Measurements from ENCODE around the gene B4GALT3.

- no peak for TF ChIP-seq CTCF (IDR thresholded peaks at IDR 0.05)
- TF ChIP-seq POLR2A (IDR thresholded peaks at IDR 0.05) = no peak
- TF ChIP-seq POLR2AphosphoS5 (IDR thresholded peaks at IDR 0.05) = no peak
Measured at GRCh38 chr1:161199506-161200139, 22.3 kb upstream of the B4GALT3 start.

Data from prostate gland (tissue), 2 donors.